ENCODE measurements around the gene KLHDC4.

Gene KLHDC4

DNA sequence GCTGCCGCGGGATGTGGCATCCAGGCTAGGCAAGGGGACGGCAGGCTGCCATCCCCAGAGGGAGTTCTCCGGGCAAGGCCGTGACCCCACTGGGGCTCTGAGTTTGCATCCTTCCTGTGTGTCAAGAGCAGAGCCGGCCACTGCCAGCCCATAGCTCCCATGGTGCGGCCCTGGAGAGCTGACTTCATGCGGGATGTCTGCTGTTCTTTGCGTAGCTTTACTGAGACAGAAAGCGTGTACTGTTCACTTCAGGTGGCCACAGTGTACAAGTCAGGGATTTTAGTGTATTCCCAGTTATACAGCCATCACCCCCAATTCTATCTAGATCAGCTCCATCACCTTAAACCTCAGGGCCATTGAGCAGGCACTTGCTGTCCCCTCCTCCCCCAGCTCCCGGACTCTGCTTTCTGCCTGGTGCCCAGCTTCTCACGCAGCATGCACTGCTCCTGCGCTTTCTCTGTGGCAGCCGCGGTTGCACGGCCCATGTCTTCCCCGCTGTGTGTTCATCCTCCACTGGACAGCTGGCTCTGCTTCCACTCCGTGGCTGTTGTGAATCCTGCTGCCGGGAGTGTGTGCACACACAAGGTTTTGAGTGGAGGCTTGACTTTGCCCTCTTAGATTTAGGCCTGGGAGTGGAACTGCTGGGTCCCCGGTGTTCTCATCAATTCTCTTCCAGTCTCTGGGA, 71.2 kb downstream of the KLHDC4 start:
- Histone ChIP-seq H3K4me3 (ENCODE audit: low read depth in 1 of 2, low read length in 2 of 2) (no peak overlapping the region), H3K27me3 (ENCODE audit: low read depth, low read length) (no peaks in the 10 kb centered on the region), H3K4me1 (ENCODE audit: control insufficient read depth in 1 of 2, insufficient read depth in 2 of 2, low read length in 2 of 2) (peaks cover 0 to 9% of the 10 kb centered on the region in 2 donors), H3K9me3 (ENCODE audit: control insufficient read depth in 1 of 2, low read length in 2 of 2) (no peaks in the 10 kb centered on the region), H3K36me3 (ENCODE audit: control insufficient read depth in 1 of 2, insufficient read depth in 2 of 2, low read length in 2 of 2) (peaks cover 0 to 15% of the 10 kb centered on the region in 2 donors), H3K27ac (ENCODE audit: low read length) (no peak overlapping the region)

DNA sequence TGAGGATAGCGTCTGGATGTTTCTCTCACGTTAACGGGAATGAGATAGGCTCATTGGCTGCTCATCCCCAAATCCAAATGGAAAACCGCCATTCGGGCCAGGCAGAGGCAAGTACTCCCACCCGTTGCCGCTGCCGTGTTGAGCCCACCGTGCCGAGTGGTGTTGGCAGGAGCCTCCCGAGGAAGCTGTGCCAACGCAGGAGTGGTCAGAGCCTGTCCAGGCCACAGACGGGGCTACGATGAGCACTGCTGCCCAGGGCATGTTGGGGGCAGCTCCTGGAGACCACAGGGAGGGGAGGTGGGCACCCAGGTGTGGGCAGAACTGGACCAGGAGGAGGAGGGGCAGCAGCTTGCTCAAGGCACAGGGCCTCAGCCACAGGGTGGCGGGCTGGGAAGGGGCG, 72.0 kb downstream of the KLHDC4 start:
- Histone ChIP-seq H3K27ac (ENCODE audit: low read length) (no peak overlapping the region), H3K9me3 (ENCODE audit: control insufficient read depth in 1 of 2, low read length in 2 of 2) (no peaks in the 10 kb centered on the region), H3K27me3 (ENCODE audit: low read depth, low read length) (no peaks in the 10 kb centered on the region), H3K4me1 (ENCODE audit: control insufficient read depth in 1 of 2, insufficient read depth in 2 of 2, low read length in 2 of 2) (peaks cover 0 to 9% of the 10 kb centered on the region in 2 donors), H3K4me3 (ENCODE audit: low read depth in 1 of 2, low read length in 2 of 2) (no peak overlapping the region), H3K36me3 (ENCODE audit: control insufficient read depth in 1 of 2, insufficient read depth in 2 of 2, low read length in 2 of 2) (peaks cover 0 to 12% of the 10 kb centered on the region in 2 donors)

DNA sequence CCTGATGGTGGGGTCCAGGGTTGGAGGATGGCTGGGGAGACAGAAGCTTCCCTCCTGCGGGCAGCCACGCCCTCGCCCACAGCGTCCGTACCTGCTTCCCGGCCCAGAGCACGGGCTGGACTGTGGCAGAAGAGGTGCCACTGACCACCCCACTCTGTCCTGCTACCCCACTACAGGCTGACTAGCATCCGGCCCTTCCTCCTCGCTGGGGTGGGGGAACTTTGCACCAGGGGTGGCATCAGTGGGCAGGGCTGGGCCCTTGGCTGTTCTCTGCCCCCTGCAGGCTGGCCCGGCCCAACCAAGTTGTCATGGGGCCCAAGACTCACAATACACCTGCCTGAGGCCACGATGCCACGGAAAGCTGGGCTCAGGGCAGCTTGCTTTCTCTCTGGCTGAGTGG, 73.0 kb downstream of the KLHDC4 start:
- Histone ChIP-seq H3K9me3 (ENCODE audit: control insufficient read depth in 1 of 2, low read length in 2 of 2) (no peaks in the 10 kb centered on the region), H3K27ac (ENCODE audit: low read length) (no peak overlapping the region), H3K27me3 (ENCODE audit: low read depth, low read length) (no peaks in the 10 kb centered on the region), H3K4me1 (ENCODE audit: control insufficient read depth in 1 of 2, insufficient read depth in 2 of 2, low read length in 2 of 2) (peaks cover 0 to 9% of the 10 kb centered on the region in 2 donors), H3K36me3 (ENCODE audit: control insufficient read depth in 1 of 2, insufficient read depth in 2 of 2, low read length in 2 of 2) (peaks cover 0 to 7% of the 10 kb centered on the region in 2 donors), H3K4me3 (ENCODE audit: low read depth in 1 of 2, low read length in 2 of 2) (no peak overlapping the region)

DNA sequence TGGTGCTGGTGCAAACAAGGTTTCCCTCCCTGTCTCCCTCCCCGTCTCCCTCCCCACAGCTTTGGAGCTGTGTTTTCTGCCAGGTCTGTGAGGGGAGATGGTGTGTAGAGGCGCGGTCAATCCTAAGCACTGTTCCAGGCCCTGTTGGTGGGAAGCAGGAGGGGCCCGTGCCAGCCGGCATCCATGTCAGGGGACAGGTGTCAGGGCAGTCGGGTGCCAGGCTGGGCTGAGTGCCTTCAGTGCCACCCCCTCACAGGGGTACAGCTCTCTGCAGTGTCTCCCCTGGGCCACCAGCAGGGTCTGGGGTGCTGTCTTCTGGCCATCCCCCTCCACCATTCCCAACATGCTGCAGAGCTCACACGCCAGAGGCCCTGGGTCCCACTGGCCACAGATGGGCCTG, 73.6 kb downstream of the KLHDC4 start:
- peaks cover 0 to 9% of the 10 kb centered on the region in 2 donors for H3K4me1 ChIP-seq (ENCODE audit: control insufficient read depth in 1 of 2, insufficient read depth in 2 of 2, low read length in 2 of 2)
- H3K9me3 ChIP-seq (ENCODE audit: control insufficient read depth in 1 of 2, low read length in 2 of 2): no peaks in the 10 kb centered on the region
- no peak overlapping the region for H3K4me3 ChIP-seq (ENCODE audit: low read depth in 1 of 2, low read length in 2 of 2)
- H3K27ac ChIP-seq (ENCODE audit: low read length): no peak overlapping the region
- no peaks in the 10 kb centered on the region for H3K27me3 ChIP-seq (ENCODE audit: low read depth, low read length)
- H3K36me3 ChIP-seq (ENCODE audit: control insufficient read depth in 1 of 2, insufficient read depth in 2 of 2, low read length in 2 of 2): peaks cover 0 to 6% of the 10 kb centered on the region in 2 donors

DNA sequence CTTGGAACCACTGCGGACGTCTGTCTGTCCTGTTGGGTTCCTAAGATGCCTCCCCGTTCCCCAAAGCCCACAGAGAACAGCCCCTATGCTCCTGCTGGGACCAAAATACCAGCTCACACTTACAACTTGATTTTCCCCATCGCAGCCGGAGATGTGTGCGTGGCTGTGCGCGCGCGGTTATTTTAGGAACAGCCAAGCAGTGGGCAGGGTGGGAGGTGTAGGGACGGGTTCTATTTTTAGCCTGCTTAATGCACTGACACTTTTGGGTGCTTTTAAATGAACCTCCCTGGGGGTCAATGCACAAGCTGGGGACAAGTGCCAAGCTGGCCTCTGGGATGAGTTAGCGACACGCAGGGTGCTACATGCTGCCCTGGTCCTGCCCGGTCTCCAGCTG, 74.1 kb downstream of the KLHDC4 start:
- H3K27ac ChIP-seq (ENCODE audit: low read length): no peak overlapping the region
- H3K27me3 ChIP-seq (ENCODE audit: low read depth, low read length): no peaks in the 10 kb centered on the region
- no peak overlapping the region for H3K4me3 ChIP-seq (ENCODE audit: low read depth in 1 of 2, low read length in 2 of 2)
- peaks cover 0 to 9% of the 10 kb centered on the region in 2 donors for H3K4me1 ChIP-seq (ENCODE audit: control insufficient read depth in 1 of 2, insufficient read depth in 2 of 2, low read length in 2 of 2)
- H3K9me3 ChIP-seq (ENCODE audit: control insufficient read depth in 1 of 2, low read length in 2 of 2): no peaks in the 10 kb centered on the region
- peaks cover 0 to 1% of the 10 kb centered on the region in 2 donors for H3K36me3 ChIP-seq (ENCODE audit: control insufficient read depth in 1 of 2, insufficient read depth in 2 of 2, low read length in 2 of 2)

DNA sequence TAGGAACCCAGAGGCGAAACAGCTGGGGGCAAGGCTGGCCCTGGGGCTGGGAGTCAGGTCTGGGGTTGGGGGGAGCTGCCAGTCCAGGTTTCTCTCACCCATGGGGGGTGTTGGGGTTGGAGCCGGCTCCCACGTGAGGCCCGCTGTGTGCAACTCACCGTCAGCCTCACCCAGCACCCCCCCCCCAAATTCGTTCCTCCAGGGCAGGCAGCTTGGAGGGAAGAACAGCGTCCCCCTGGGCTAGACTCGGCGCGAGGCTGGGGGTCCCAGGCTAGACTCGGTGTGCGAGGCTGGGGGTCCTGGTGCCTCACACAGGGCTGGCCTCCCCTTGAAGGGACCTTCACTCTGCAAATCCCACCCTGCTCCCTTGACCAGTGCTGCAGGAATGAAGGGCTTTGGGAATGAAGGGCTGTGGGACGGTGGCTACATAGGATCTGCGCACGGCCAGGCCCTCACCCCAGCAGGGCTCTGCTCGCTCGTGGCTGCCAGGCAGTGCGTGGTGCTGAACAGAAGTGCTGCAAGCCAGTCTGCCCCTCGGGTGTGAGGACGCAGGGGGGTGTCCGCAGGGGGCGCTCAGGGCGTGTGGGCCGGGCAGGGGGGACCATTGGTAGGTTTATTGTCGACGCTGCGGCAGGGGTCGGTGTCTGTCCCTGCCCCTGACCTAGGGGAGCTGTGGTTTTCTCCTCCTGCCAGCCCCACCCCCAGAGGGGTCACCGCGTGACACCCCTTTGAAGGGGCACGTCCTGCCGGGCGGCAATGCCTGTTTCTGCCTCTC, 74.7 kb downstream of the KLHDC4 start:
- H3K9me3 ChIP-seq (ENCODE audit: control insufficient read depth in 1 of 2, low read length in 2 of 2): no peaks in the 10 kb centered on the region
- H3K27ac ChIP-seq (ENCODE audit: low read length): no peak overlapping the region
- no peaks in the 10 kb centered on the region for H3K36me3 ChIP-seq (ENCODE audit: control insufficient read depth in 1 of 2, insufficient read depth in 2 of 2, low read length in 2 of 2)
- no peaks in the 10 kb centered on the region for H3K27me3 ChIP-seq (ENCODE audit: low read depth, low read length)
- H3K4me3 ChIP-seq (ENCODE audit: low read depth in 1 of 2, low read length in 2 of 2): no peak overlapping the region
- H3K4me1 ChIP-seq (ENCODE audit: control insufficient read depth in 1 of 2, insufficient read depth in 2 of 2, low read length in 2 of 2): peaks cover 0 to 9% of the 10 kb centered on the region in 2 donors

DNA sequence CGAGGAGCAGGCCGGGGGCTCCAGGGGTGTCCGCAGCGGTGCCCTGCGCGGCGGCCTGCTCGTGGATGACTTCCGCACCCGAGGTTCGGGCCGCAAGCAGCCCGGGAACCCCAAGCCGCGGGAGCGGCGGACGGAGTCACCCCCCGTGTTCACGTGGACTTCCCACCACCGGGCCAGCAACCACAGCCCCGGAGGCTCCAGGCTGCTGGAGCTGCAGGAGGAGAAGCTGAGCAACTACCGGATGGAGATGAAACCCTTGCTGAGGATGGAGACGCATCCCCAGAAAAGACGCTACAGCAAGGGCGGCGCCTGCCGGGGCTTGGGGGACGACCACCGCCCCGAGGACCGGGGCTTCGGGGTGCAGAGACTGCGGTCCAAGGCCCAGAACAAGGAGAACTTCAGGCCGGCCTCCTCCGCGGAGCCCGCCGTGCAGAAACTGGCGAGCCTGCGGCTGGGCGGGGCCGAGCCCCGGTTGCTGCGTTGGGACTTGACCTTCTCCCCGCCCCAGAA, 75.8 kb downstream of the KLHDC4 start:
- Histone ChIP-seq H3K4me3 (ENCODE audit: low read depth in 1 of 2, low read length in 2 of 2) (no peak overlapping the region), H3K4me1 (ENCODE audit: control insufficient read depth in 1 of 2, insufficient read depth in 2 of 2, low read length in 2 of 2) (peaks cover 0 to 9% of the 10 kb centered on the region in 2 donors), H3K27me3 (ENCODE audit: low read depth, low read length) (no peaks in the 10 kb centered on the region), H3K9me3 (ENCODE audit: control insufficient read depth in 1 of 2, low read length in 2 of 2) (no peaks in the 10 kb centered on the region), H3K27ac (ENCODE audit: low read length) (no peak overlapping the region), H3K36me3 (ENCODE audit: control insufficient read depth in 1 of 2, insufficient read depth in 2 of 2, low read length in 2 of 2) (no peaks in the 10 kb centered on the region)

DNA sequence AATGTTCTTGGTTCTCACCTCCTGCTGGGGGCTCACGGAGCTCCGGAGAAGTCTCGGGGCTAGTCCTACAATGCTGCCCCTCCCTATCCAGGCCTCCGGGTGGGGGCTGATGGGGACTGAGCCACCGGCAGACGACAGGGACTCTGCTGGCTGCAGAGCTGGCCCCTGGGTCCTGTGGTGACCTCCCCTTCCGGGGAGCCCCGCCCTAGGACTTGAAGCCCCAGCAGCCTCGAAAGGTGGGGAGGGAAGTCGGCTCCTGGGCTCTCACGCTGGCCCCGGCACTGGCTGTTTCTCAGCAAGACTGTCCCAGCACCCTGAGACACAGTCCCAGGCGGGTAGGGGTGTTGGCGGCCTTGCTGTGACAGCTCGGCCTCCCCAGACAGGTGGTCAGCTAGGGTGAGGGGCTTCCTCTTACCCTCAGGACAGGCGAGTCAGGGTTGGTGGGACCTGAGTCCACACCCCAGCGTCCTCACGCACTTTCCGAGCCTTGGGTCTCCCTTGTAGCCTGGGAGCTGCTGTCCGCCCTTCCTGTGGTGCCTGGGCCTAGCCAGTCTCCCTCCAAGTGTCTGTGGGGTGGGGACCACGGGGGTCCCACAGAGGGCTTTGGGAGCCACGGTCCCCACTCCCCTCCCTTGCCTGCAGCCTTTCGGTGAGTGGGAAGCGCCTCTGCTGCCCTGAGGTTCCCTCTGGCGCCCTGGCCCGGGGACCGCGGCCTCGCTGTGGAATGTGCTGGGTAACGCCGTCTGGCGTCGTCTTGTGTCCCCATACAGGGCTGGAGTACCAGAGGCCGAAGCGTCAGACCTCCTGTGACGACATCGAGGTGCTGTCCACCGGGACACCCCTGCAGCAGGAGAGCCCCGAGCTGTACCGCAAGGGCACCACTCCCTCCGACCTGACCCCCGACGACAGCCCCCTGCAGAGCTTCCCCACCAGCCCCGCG, 76.6 kb downstream of the KLHDC4 start:
- Histone ChIP-seq H3K27me3 (ENCODE audit: low read depth, low read length) (no peaks in the 10 kb centered on the region), H3K9me3 (ENCODE audit: control insufficient read depth in 1 of 2, low read length in 2 of 2) (no peaks in the 10 kb centered on the region)

DNA sequence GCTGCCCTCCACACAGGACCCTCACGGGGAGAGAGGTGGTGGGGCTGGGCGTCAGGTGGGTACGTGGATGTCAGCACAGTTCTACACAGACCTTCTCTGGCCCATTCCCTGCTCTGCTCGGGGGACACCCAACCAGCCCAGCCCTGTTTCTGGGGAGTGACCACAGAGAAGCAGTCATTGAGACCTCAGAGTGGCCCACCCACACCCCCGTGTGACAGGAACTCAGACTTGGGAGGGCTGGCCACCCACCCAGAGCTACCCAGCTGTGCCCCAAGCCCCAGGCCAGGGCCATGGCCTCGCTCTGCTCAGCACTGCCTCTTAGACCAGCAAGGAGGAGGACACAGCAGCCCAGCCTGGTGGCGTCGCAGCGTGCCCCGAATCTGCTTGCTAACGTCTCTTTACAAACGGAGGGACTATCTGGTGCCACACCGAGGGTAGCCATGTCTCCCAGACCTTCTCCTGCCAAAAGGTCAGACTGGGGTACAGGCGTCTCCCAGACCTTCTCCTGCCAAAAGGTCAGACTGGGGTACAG, 77.7 kb downstream of the KLHDC4 start:
- no peak overlapping the region for H3K27ac ChIP-seq (ENCODE audit: low read length)
- no peaks in the 10 kb centered on the region for H3K27me3 ChIP-seq (ENCODE audit: low read depth, low read length)
- no peaks in the 10 kb centered on the region for H3K9me3 ChIP-seq (ENCODE audit: control insufficient read depth in 1 of 2, low read length in 2 of 2)
- no peaks in the 10 kb centered on the region for H3K36me3 ChIP-seq (ENCODE audit: control insufficient read depth in 1 of 2, insufficient read depth in 2 of 2, low read length in 2 of 2)
- H3K4me1 ChIP-seq (ENCODE audit: control insufficient read depth in 1 of 2, insufficient read depth in 2 of 2, low read length in 2 of 2): peaks cover 0 to 9% of the 10 kb centered on the region in 2 donors
- no peak overlapping the region for H3K4me3 ChIP-seq (ENCODE audit: low read depth in 1 of 2, low read length in 2 of 2)

More for the DNA sequence above, 76.6 kb downstream of the KLHDC4 start:
- no peak overlapping the region for H3K27ac ChIP-seq (ENCODE audit: low read length)
- H3K4me3 ChIP-seq (ENCODE audit: low read depth in 1 of 2, low read length in 2 of 2): no peak overlapping the region
- H3K36me3 ChIP-seq (ENCODE audit: control insufficient read depth in 1 of 2, insufficient read depth in 2 of 2, low read length in 2 of 2): no peaks in the 10 kb centered on the region
- peaks cover 0 to 9% of the 10 kb centered on the region in 2 donors for H3K4me1 ChIP-seq (ENCODE audit: control insufficient read depth in 1 of 2, insufficient read depth in 2 of 2, low read length in 2 of 2)

DNA sequence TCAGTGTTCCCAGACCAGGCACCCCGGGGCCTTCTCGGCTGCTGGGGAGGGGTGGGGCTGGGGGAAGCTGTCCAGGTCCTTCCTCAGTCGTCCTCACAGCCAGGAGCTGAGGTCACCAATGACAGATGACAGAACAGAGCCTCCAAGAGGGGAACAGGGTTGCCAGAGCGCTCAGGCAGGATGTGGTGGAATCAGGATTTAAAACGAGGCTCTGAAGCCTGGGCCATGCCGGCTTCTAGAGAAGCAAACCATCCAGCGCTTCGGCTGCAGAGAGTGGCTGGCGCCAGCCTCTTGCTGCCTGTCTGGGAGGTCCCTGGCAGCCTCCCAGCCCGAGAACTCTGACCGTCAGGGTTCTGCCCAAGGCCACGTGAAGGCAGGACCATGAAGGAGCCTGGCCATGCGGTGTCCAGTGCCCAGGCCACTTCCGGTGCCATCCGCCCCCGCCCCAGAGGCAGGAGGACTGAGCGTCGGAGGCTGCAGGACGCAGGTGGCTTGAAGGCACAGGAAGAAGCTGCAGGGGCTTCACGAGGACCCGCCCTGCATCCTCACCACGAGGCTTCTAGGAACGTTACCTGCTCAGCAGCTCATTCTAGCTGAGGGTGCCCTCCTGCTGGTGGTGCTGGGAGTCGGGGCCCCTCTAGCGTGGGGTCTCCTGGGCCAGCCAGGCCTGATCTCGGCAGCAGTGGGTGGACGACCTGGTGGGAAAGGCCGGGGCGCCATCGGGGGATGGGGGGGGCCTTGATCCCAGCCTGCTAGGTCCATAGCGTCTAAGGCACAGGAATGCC, 78.5 kb downstream of the KLHDC4 start:
- no peak overlapping the region for H3K27ac ChIP-seq (ENCODE audit: low read length)
- no peaks in the 10 kb centered on the region for H3K36me3 ChIP-seq (ENCODE audit: control insufficient read depth in 1 of 2, insufficient read depth in 2 of 2, low read length in 2 of 2)
- H3K4me3 ChIP-seq (ENCODE audit: low read depth in 1 of 2, low read length in 2 of 2): no peak overlapping the region
- no peaks in the 10 kb centered on the region for H3K27me3 ChIP-seq (ENCODE audit: low read depth, low read length)
- no peaks in the 10 kb centered on the region for H3K9me3 ChIP-seq (ENCODE audit: control insufficient read depth in 1 of 2, low read length in 2 of 2)
- H3K4me1 ChIP-seq (ENCODE audit: control insufficient read depth in 1 of 2, insufficient read depth in 2 of 2, low read length in 2 of 2): peaks cover 0 to 9% of the 10 kb centered on the region in 2 donors
